Trophoblast cell (in vitro differentiated cells and primary cell): ENCODE measurements around the gene EMILIN2.

Source experiments
- DNase-seq, 2 donors: peaks; one replicate each; pipeline ENCODE4 v3.0.0-alpha.2; 2016
- H2AFZ ChIP-seq: 2 replicates; pipeline ENCODE4 v1.6.1; 2013; ENCODE audit warnings: low read length, moderate library complexity, mild to moderate bottlenecking; ENCODE audit not compliant: insufficient read depth, poor library complexity
- H2AK5ac ChIP-seq: 2 replicates; pipeline ENCODE4 v1.6.1; 2013; ENCODE audit warnings: mild to moderate bottlenecking, low read length
- H2BK120ac ChIP-seq: 2 replicates; pipeline ENCODE4 v1.6.1; 2013; ENCODE audit warnings: low read length, mild to moderate bottlenecking, moderate library complexity; ENCODE audit not compliant: insufficient read depth, poor library complexity
- H2BK12ac ChIP-seq: 2 replicates; pipeline ENCODE4 v1.6.1; 2013; ENCODE audit warnings: mild to moderate bottlenecking, low read length, moderate library complexity
- H2BK5ac ChIP-seq: 2 replicates; pipeline ENCODE4 v1.6.1; 2013; ENCODE audit warnings: low read length, low read depth, moderate library complexity, mild to moderate bottlenecking; ENCODE audit not compliant: poor library complexity
- H3K14ac ChIP-seq: 2 replicates; pipeline ENCODE4 v1.6.1; 2013; ENCODE audit warnings: mild to moderate bottlenecking, low read length
- H3K18ac ChIP-seq: 2 replicates; pipeline ENCODE4 v1.6.1; 2013; ENCODE audit warnings: mild to moderate bottlenecking, low read length
- H3K23ac ChIP-seq: 2 replicates; pipeline ENCODE4 v1.6.1; 2013; ENCODE audit warnings: low read length
- H3K27ac ChIP-seq: 2 replicates; pipeline ENCODE4 v1.5.1; 2013; ENCODE audit warnings: low read depth, mild to moderate bottlenecking, inconsistent platforms, low read length, moderate library complexity
- H3K27me3 ChIP-seq: 2 replicates; pipeline ENCODE4 v1.6.1; 2013; ENCODE audit warnings: inconsistent platforms, mild to moderate bottlenecking, low read length, moderate library complexity; ENCODE audit not compliant: insufficient read depth
- H3K36me3 ChIP-seq, 2 experiments: 1 replicate in 1 of 2; 2 replicates in 1 of 2; pipeline ENCODE4 v1.6.1; 2013; ENCODE audit warnings: low read length in 2 of 2, mild to moderate bottlenecking in 2 of 2, moderate library complexity in 1 of 2; ENCODE audit not compliant: insufficient read depth in 2 of 2, control insufficient read depth in 1 of 2
- H3K4ac ChIP-seq: 2 replicates; pipeline ENCODE4 v1.6.1; 2013; ENCODE audit warnings: low read depth, mild to moderate bottlenecking, low read length, moderate library complexity
- H3K4me1 ChIP-seq, 2 experiments: 1 replicate in 1 of 2; 2 replicates in 1 of 2; pipeline ENCODE4 v1.6.1; 2013; ENCODE audit warnings: low read length in 2 of 2, mild to moderate bottlenecking in 2 of 2, moderate library complexity in 1 of 2; ENCODE audit not compliant: insufficient read depth in 2 of 2, control insufficient read depth in 1 of 2
- H3K4me2 ChIP-seq: 2 replicates; pipeline ENCODE4 v1.6.1; 2013; ENCODE audit warnings: inconsistent platforms, mild to moderate bottlenecking, low read length, moderate library complexity
- H3K4me3 ChIP-seq: 2 replicates; pipeline ENCODE4 v1.5.1; 2013; ENCODE audit warnings: mild to moderate bottlenecking, low read depth, low read length, inconsistent platforms
- H3K79me1 ChIP-seq: one replicate; pipeline ENCODE4 v1.6.1; 2013; ENCODE audit warnings: low read length
- H3K79me2 ChIP-seq: 2 replicates; pipeline ENCODE4 v1.6.1; 2013; ENCODE audit warnings: low read length, mild to moderate bottlenecking; ENCODE audit not compliant: control insufficient read depth, insufficient read depth, poor library complexity
- H3K9ac ChIP-seq: 2 replicates; pipeline ENCODE4 v1.6.1; 2013; ENCODE audit warnings: mild to moderate bottlenecking, low read length
- H3K9me3 ChIP-seq: 2 replicates; pipeline ENCODE4 v1.6.1; 2013; ENCODE audit warnings: low read depth, mild to moderate bottlenecking, control low read depth, inconsistent platforms, low read length; ENCODE audit not compliant: insufficient read depth
- H4K12ac ChIP-seq: 2 replicates; pipeline ENCODE4 v1.6.1; 2013; ENCODE audit warnings: low read depth, mild to moderate bottlenecking, low read length, moderate library complexity
- H4K8ac ChIP-seq: 2 replicates; pipeline ENCODE4 v1.6.1; 2013; ENCODE audit warnings: low read depth, mild to moderate bottlenecking, low read length, moderate library complexity
- H4K91ac ChIP-seq: one replicate; pipeline ENCODE4 v1.6.1; 2013; ENCODE audit warnings: low read depth, mild to moderate bottlenecking, low read length, moderate library complexity
- WGBS: extraction: QIAGEN DNeasy Blood & Tissue Kit; methylation state at CpG from one replicate; pipeline ENCODE4 v1.1.7; 2013; ENCODE audit warnings: missing lambda C conversion rate; ENCODE audit not compliant: insufficient read length, insufficient coverage; ENCODE audit errors: extremely low coverage; 5-methylcytosine and 5-hydroxymethylcytosine counted together

Gene EMILIN2

DNA sequence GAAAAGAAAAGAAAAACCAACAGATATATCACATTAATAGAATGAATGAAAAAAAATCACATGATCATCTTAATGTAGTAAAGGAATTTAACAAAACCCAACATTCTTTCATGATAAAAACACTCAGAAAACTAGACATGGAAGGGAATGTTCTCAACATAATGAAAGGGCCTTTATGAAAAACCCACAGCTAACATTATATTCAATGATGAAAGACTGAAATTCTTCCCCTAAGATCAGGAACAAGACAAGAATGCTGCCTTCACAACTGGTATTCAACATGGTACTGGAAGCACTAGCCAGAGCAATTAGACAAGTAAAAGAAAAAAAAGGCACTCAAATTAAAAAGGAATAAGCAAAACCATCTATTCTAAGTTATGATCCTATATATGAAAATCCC, 28.5 kb upstream of the EMILIN2 start:
- Histone ChIP-seq H3K9me3 (no peaks in the 10 kb centered on the region), H3K14ac (no peak overlapping the region), H2BK5ac (no peak overlapping the region), H3K79me1 (no peaks in the 10 kb centered on the region), H3K4me3 (no peak overlapping the region), H3K18ac (no peak overlapping the region), H2AFZ (no peak overlapping the region), H3K9ac (no peak overlapping the region), H4K12ac (no peak overlapping the region), H4K91ac (no peak overlapping the region), H3K4me2 (no peak overlapping the region), H2BK120ac (no peak overlapping the region), H3K4ac (no peak overlapping the region), H3K23ac (no peak overlapping the region), H4K8ac (no peak overlapping the region), H3K79me2 (no peaks in the 10 kb centered on the region), H3K4me1 (peaks cover 0 to 3% of the 10 kb centered on the region in 2 experiments), H3K36me3 (no peaks in the 10 kb centered on the region), H2BK12ac (no peak overlapping the region), H3K27ac (no peak overlapping the region), H3K27me3 (no peaks in the 10 kb centered on the region), H2AK5ac (no peak overlapping the region)
- DNase-seq: peak in 1 of 2 donors; percentile 56

GRCh38 chr18:2821695-2822094, 25.1 kb upstream of the EMILIN2 start:
- Histone ChIP-seq H4K12ac (no peak overlapping the region), H3K14ac (no peak overlapping the region), H3K4me1 (peaks cover 0 to 3% of the 10 kb centered on the region in 2 experiments), H3K4me2 (no peak overlapping the region), H3K27ac (no peak overlapping the region), H3K36me3 (no peaks in the 10 kb centered on the region), H3K4me3 (no peak overlapping the region), H3K27me3 (no peaks in the 10 kb centered on the region), H3K4ac (no peak overlapping the region), H3K9ac (no peak overlapping the region), H2BK120ac (no peak overlapping the region), H3K9me3 (no peaks in the 10 kb centered on the region), H3K23ac (no peak overlapping the region), H2AFZ (no peak overlapping the region), H3K79me2 (no peaks in the 10 kb centered on the region), H4K91ac (no peak overlapping the region), H3K18ac (no peak overlapping the region), H3K79me1 (no peaks in the 10 kb centered on the region), H2BK12ac (no peak overlapping the region), H4K8ac (no peak overlapping the region), H2BK5ac (no peak overlapping the region), H2AK5ac (no peak overlapping the region)
- no CpG with 5 or more reads among the region's 2 CpGs for WGBS
- no peak for DNase-seq

DNA sequence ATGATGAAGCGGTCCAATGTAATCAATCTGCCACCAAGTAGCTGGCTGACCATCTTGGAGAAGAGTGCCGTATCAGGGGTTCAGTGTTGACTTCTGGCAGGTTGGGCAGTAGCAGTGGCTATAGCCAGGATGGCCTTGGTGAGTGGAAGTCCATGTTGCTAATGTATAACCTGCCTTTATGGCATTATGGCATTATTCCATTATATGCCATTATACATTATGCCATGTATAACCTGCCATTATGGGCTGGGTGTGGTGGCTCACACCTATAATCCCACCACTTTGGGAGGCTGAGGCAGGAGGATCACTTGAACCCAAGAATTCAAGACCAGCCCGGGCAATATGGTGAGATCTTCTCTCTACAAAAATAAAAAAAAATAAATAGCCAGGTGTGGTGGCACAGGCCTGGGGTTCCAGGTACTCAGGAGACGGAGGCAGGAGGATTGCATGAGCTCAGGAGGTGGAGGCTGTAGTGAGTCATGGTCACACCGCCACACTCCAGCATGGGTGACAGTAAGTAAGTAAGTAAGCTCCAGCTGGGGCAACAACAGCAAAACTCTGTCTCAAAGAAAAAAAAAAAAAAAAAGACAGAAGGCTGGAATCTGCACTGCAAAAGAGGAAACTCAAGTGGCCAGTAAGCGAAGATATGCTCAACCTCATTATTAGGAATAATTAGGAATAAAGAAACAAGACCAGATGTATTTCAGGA, 24.4 kb upstream of the EMILIN2 start:
- no peak for DNase-seq

GRCh38 chr18:2823202-2823601, 23.6 kb upstream of the EMILIN2 start:
- no peak overlapping the region for H3K14ac ChIP-seq
- H3K79me1 ChIP-seq: no peaks in the 10 kb centered on the region
- no peak for DNase-seq
- no peak overlapping the region for H3K4me2 ChIP-seq
- H2BK12ac ChIP-seq: no peak overlapping the region
- H4K12ac ChIP-seq: no peak overlapping the region
- H3K18ac ChIP-seq: no peak overlapping the region
- H2BK120ac ChIP-seq: no peak overlapping the region
- H4K91ac ChIP-seq: no peak overlapping the region
- no peaks in the 10 kb centered on the region for H3K9me3 ChIP-seq
- H3K23ac ChIP-seq: no peak overlapping the region
- no peaks in the 10 kb centered on the region for H3K36me3 ChIP-seq
- H3K27ac ChIP-seq: no peak overlapping the region
- WGBS: no CpG with 5 or more reads among the region's 2 CpGs
- H3K4ac ChIP-seq: no peak overlapping the region
- H4K8ac ChIP-seq: no peak overlapping the region
- H2BK5ac ChIP-seq: no peak overlapping the region
- no peaks in the 10 kb centered on the region for H3K79me2 ChIP-seq
- no peak overlapping the region for H3K9ac ChIP-seq
- no peak overlapping the region for H2AFZ ChIP-seq
- no peak overlapping the region for H2AK5ac ChIP-seq
- no peak overlapping the region for H3K4me3 ChIP-seq
- H3K27me3 ChIP-seq: no peaks in the 10 kb centered on the region
- H3K4me1 ChIP-seq: peaks cover 0 to 3% of the 10 kb centered on the region in 2 experiments

More for the DNA sequence above, 24.4 kb upstream of the EMILIN2 start:
- no peak overlapping the region for H4K91ac ChIP-seq
- H2BK120ac ChIP-seq: no peak overlapping the region
- no peak overlapping the region for H2AK5ac ChIP-seq
- peaks cover 0 to 3% of the 10 kb centered on the region in 2 experiments for H3K4me1 ChIP-seq
- WGBS: no CpG with 5 or more reads among the region's 6 CpGs
- H2BK12ac ChIP-seq: no peak overlapping the region
- no peak overlapping the region for H3K14ac ChIP-seq
- H4K12ac ChIP-seq: no peak overlapping the region
- no peak overlapping the region for H2BK5ac ChIP-seq
- no peaks in the 10 kb centered on the region for H3K36me3 ChIP-seq
- no peaks in the 10 kb centered on the region for H3K79me1 ChIP-seq
- no peak overlapping the region for H3K23ac ChIP-seq
- H3K27ac ChIP-seq: no peak overlapping the region
- H3K27me3 ChIP-seq: no peaks in the 10 kb centered on the region
- H3K9ac ChIP-seq: no peak overlapping the region
- H3K79me2 ChIP-seq: no peaks in the 10 kb centered on the region
- H2AFZ ChIP-seq: no peak overlapping the region
- no peak overlapping the region for H3K4ac ChIP-seq
- H3K4me2 ChIP-seq: no peak overlapping the region
- no peak overlapping the region for H3K4me3 ChIP-seq
- H3K18ac ChIP-seq: no peak overlapping the region
- no peaks in the 10 kb centered on the region for H3K9me3 ChIP-seq
- H4K8ac ChIP-seq: no peak overlapping the region
